NCI-H345 (cell line): ENCODE results near the gene NOP16.

Experiments
- DNase-seq: peaks from one replicate; lab custom pipeline; 2025; lab: John Stamatoyannopoulos, UW

Gene NOP16

GRCh38 chr5:176388444-176389134, at the start of gene NOP16, which contains the start of gene HIGD2A:
Gene NOP16 (minus strand): TSS chr5:176388598. CDS start chr5:176388539, 59 bp downstream.
Gene HIGD2A (plus strand): TSS chr5:176388751. CDS start chr5:176388820, 69 bp downstream.
- DNase-seq: peak; percentile 99

GRCh38 chr5:176436656-176437055, 48.3 kb upstream of the NOP16 start:
- no peak for DNase-seq

GRCh38 chr5:176432707-176433106, 44.3 kb upstream of the NOP16 start:
- no peak for DNase-seq

GRCh38 chr5:176429972-176430371, 41.6 kb upstream of the NOP16 start:
- no peak for DNase-seq

- DNase-seq: no peak
These were observed 39.6 kb upstream of the NOP16 start for GRCh38 chr5:176427971-176428370.

- DNase-seq: no peak
These were observed 38.5 kb upstream of the NOP16 start for GRCh38 chr5:176426876-176427275.

GRCh38 chr5:176425791-176426190, 37.4 kb upstream of the NOP16 start:
- no peak for DNase-seq

GRCh38 chr5:176425138-176425537, 36.7 kb upstream of the NOP16 start:
- no peak for DNase-seq

GRCh38 chr5:176424181-176424580, 35.8 kb upstream of the NOP16 start:
- no peak for DNase-seq

GRCh38 chr5:176420972-176421544, 32.7 kb upstream of the NOP16 start:
- no peak for DNase-seq

GRCh38 chr5:176420086-176420485, 31.7 kb upstream of the NOP16 start:
- no peak for DNase-seq

- DNase-seq: no peak
These were observed 29.9 kb upstream of the NOP16 start for GRCh38 chr5:176418251-176418650.

GRCh38 chr5:176416965-176417364, 28.6 kb upstream of the NOP16 start:
- no peak for DNase-seq

GRCh38 chr5:176415952-176416924, 27.8 kb upstream of the NOP16 start, which contains the start of gene CLTB:
Gene CLTB (minus strand): TSS chr5:176416539. CDS start chr5:176416363, 176 bp downstream.
- peak; percentile 91 for DNase-seq

- no peak for DNase-seq
These were observed 27.0 kb upstream of the NOP16 start for GRCh38 chr5:176415240-176415951.

- DNase-seq: no peak
These were observed 26.3 kb upstream of the NOP16 start for GRCh38 chr5:176414704-176415103.

GRCh38 chr5:176413709-176414191, 25.4 kb upstream of the NOP16 start:
- no peak for DNase-seq

GRCh38 chr5:176413255-176413565, 24.8 kb upstream of the NOP16 start:
- DNase-seq: no peak

GRCh38 chr5:176412517-176413254, 24.3 kb upstream of the NOP16 start:
- no peak for DNase-seq

GRCh38 chr5:176410486-176411180, 22.2 kb upstream of the NOP16 start:
- no peak for DNase-seq
